ENCODE measurements around the gene CRADD.
"Not testable (repeated sequence)": the region's sequence is repeated elsewhere in the genome, so short reads cannot be mapped to it uniquely, and the experiment has no call there.

Gene CRADD

GRCh38 chr12:93873561-93873960 lies 196.4 kb downstream of the CRADD start:
- DNase-seq (ENCODE audit: low spot score) = no peak

GRCh38 chr12:93875157-93875556 lies 198.0 kb downstream of the CRADD start:
- DNase-seq (ENCODE audit: low spot score) = no peak

- no peak for DNase-seq (ENCODE audit: low spot score)
Measured at GRCh38 chr12:93876360-93876759, 199.2 kb downstream of the CRADD start.

GRCh38 chr12:93877446-93877845 lies 200.3 kb downstream of the CRADD start:
- DNase-seq (ENCODE audit: low spot score) = peak; percentile 38

GRCh38 chr12:93879476-93880421 lies 202.6 kb downstream of the CRADD start:
- DNase-seq (ENCODE audit: low spot score) = no peak

GRCh38 chr12:93880853-93881522 lies 203.8 kb downstream of the CRADD start:
- DNase-seq (ENCODE audit: low spot score) = no peak

- no peak for DNase-seq (ENCODE audit: low spot score)
Measured at GRCh38 chr12:93882763-93883162, 205.6 kb downstream of the CRADD start.

- no peak for DNase-seq (ENCODE audit: low spot score)
Measured at GRCh38 chr12:93883436-93884154, 206.4 kb downstream of the CRADD start.

- DNase-seq (ENCODE audit: low spot score) = no peak
Measured at GRCh38 chr12:93884794-93885460, 207.8 kb downstream of the CRADD start.

- DNase-seq (ENCODE audit: low spot score) = not testable (repeated sequence)
Measured at GRCh38 chr12:93885973-93886532, 208.9 kb downstream of the CRADD start.

- DNase-seq (ENCODE audit: low spot score) = no peak
Measured at GRCh38 chr12:93886533-93887511, 209.6 kb downstream of the CRADD start.

GRCh38 chr12:93888964-93889363 lies 211.8 kb downstream of the CRADD start:
- no peak for DNase-seq (ENCODE audit: low spot score)

GRCh38 chr12:93889516-93890212 lies 212.5 kb downstream of the CRADD start:
- DNase-seq (ENCODE audit: low spot score) = no peak

- peak; percentile 61 for DNase-seq (ENCODE audit: low spot score)
Measured at GRCh38 chr12:93892423-93893268, 215.5 kb downstream of the CRADD start.

- DNase-seq (ENCODE audit: low spot score) = peak; percentile 43
Measured at GRCh38 chr12:93894391-93895088, 217.4 kb downstream of the CRADD start.

GRCh38 chr12:93895089-93895445 lies 217.9 kb downstream of the CRADD start:
- peak; percentile 36 for DNase-seq (ENCODE audit: low spot score)

- DNase-seq (ENCODE audit: low spot score) = no peak
Measured at GRCh38 chr12:93896427-93896826, 219.3 kb downstream of the CRADD start.

- no peak for DNase-seq (ENCODE audit: low spot score)
Measured at GRCh38 chr12:93896952-93897351, 219.8 kb downstream of the CRADD start.

Measured in ecto neural progenitor cell (in vitro differentiated cells).